ENCODE results near the gene ELFN2. TPM values are rescaled to one million over a fixed set of nuclear protein-coding genes. Genes with fewer than 3 reads are reported as not detected.

The ELFN2 gene
- total RNA-seq, 1 experiment from 2014 or later: 4.0 TPM

- no peak for TF ChIP-seq CTCF (IDR thresholded peaks at IDR 0.05; ENCODE audit: insufficient read depth in 1 of 2, low read depth in 1 of 2, low read length in 1 of 2, severe bottlenecking in 1 of 2, unreplicated experiment in 1 of 2)
- no TSS peak for BruUV-seq (replicated peaks)
- peaks cover 4% of the 10 kb centered on the region for H3K36me3 Mint-ChIP-seq (ENCODE audit: insufficient read depth, unreplicated experiment)
- H3K9me3 ChIP-seq: no peaks in the 10 kb centered on the region
- intact Hi-C loops (cut with micrococcal nuclease; ENCODE audit: unreplicated experiment): no loop called here
- no peaks in the 10 kb centered on the region for H3K27me3 Mint-ChIP-seq (ENCODE audit: insufficient read depth, unreplicated experiment)
- POLR2A ChIA-PET: no interaction called here
- no peaks in the 10 kb centered on the region for H3K27me3 ChIP-seq (replicated peaks; ENCODE audit: control insufficient read depth, insufficient read depth, low read length)
- H3K4me1 ChIP-seq: no peaks in the 10 kb centered on the region
- H3K9me3 Mint-ChIP-seq (ENCODE audit: unreplicated experiment): no peaks in the 10 kb centered on the region
- no peak overlapping the region for H3K4me3 ChIP-seq (ENCODE audit: low read depth, low read length)
- H3K27ac Mint-ChIP-seq (ENCODE audit: unreplicated experiment): no peak overlapping the region
- no peaks in the 10 kb centered on the region for H3K4me1 Mint-ChIP-seq (ENCODE audit: low read depth, unreplicated experiment)
- no peak overlapping the region for H3K4me3 Mint-ChIP-seq (ENCODE audit: unreplicated experiment)
- DNase-seq: no peak
- H3K36me3 ChIP-seq (ENCODE audit: control insufficient read depth, insufficient read depth, low read length): no peaks in the 10 kb centered on the region
- CTCF ChIA-PET: interaction anchor here (0.6 kb wide), 1 partner anchor 37 kb away, joined by 3 read pairs; no protein-coding TSS in a partner anchor
Measured at GRCh38 chr22:37366601-37367000, 60.7 kb downstream of the ELFN2 start.

GRCh38 chr22:37365950-37366349, 61.3 kb downstream of the ELFN2 start:
- H3K36me3 ChIP-seq (ENCODE audit: control insufficient read depth, insufficient read depth, low read length): no peaks in the 10 kb centered on the region
- BruUV-seq (replicated peaks): no TSS peak
- no peak overlapping the region for H3K4me3 ChIP-seq (ENCODE audit: low read depth, low read length)
- H3K9me3 ChIP-seq: no peaks in the 10 kb centered on the region
- no peaks in the 10 kb centered on the region for H3K27me3 ChIP-seq (replicated peaks; ENCODE audit: control insufficient read depth, insufficient read depth, low read length)
- no peaks in the 10 kb centered on the region for H3K4me1 ChIP-seq
- POLR2A ChIA-PET: no interaction called here
- no peaks in the 10 kb centered on the region for H3K9me3 Mint-ChIP-seq (ENCODE audit: unreplicated experiment)
- TF ChIP-seq CTCF (IDR thresholded peaks at IDR 0.05; ENCODE audit: insufficient read depth in 1 of 2, low read depth in 1 of 2, low read length in 1 of 2, severe bottlenecking in 1 of 2, unreplicated experiment in 1 of 2): no peak
- H3K36me3 Mint-ChIP-seq (ENCODE audit: insufficient read depth, unreplicated experiment): peaks cover 4% of the 10 kb centered on the region
- no peak overlapping the region for H3K4me3 Mint-ChIP-seq (ENCODE audit: unreplicated experiment)
- no peak overlapping the region for H3K27ac Mint-ChIP-seq (ENCODE audit: unreplicated experiment)
- no peak for DNase-seq
- no peaks in the 10 kb centered on the region for H3K4me1 Mint-ChIP-seq (ENCODE audit: low read depth, unreplicated experiment)
- no peaks in the 10 kb centered on the region for H3K27me3 Mint-ChIP-seq (ENCODE audit: insufficient read depth, unreplicated experiment)
- intact Hi-C loops (cut with micrococcal nuclease; ENCODE audit: unreplicated experiment): no loop called here
- CTCF ChIA-PET: interaction anchor here (0.5 kb wide), 1 partner anchor 247 kb away, joined by 3 read pairs; no protein-coding TSS in a partner anchor

- Histone ChIP-seq H3K4me3 (ENCODE audit: low read depth, low read length) (no peak overlapping the region), H3K9me3 (no peaks in the 10 kb centered on the region), H3K27me3 (replicated peaks; ENCODE audit: control insufficient read depth, insufficient read depth, low read length) (no peaks in the 10 kb centered on the region), H3K36me3 (ENCODE audit: control insufficient read depth, insufficient read depth, low read length) (no peaks in the 10 kb centered on the region), H3K4me1 (no peaks in the 10 kb centered on the region)
- ChIA-PET CTCF (no interaction called here), POLR2A (no interaction called here)
- Mint-ChIP-seq H3K4me1 (ENCODE audit: low read depth, unreplicated experiment) (no peaks in the 10 kb centered on the region), H3K27ac (ENCODE audit: unreplicated experiment) (no peak overlapping the region), H3K4me3 (ENCODE audit: unreplicated experiment) (no peak overlapping the region), H3K9me3 (ENCODE audit: unreplicated experiment) (no peaks in the 10 kb centered on the region), H3K36me3 (ENCODE audit: insufficient read depth, unreplicated experiment) (no peaks in the 10 kb centered on the region), H3K27me3 (ENCODE audit: insufficient read depth, unreplicated experiment) (no peaks in the 10 kb centered on the region)
- no peak for TF ChIP-seq CTCF (IDR thresholded peaks at IDR 0.05; ENCODE audit: insufficient read depth in 1 of 2, low read depth in 1 of 2, low read length in 1 of 2, severe bottlenecking in 1 of 2, unreplicated experiment in 1 of 2)
- no peak for DNase-seq
- BruUV-seq (replicated peaks): no TSS peak
- intact Hi-C loops (cut with micrococcal nuclease; ENCODE audit: unreplicated experiment): no loop called here
Measured at GRCh38 chr22:37363261-37363992, 63.9 kb downstream of the ELFN2 start.

All from Caco-2 (cell line).